ENCODE data around the gene SELENON.

DNA sequence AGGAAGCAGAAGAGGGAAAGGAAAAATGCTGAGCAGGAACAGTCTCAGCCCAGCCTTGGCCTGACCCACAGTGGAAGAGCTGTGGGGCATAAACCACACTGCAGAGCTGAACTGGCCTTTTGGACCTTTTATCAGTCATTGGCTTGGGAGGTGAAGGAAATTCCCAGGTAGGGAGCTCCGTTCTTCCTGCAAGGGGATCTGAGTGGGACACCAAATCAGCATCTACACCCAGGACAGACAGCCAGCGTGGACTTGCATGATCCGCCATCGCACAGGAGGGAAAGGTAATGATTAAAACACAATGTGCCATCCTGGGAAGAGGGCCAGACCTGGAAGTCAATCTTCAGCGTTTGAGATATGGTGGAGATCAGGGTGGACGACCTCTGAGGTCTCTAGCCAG lies 18.6 kb downstream of the SELENON start:
- TF ChIP-seq, protein P1, sequence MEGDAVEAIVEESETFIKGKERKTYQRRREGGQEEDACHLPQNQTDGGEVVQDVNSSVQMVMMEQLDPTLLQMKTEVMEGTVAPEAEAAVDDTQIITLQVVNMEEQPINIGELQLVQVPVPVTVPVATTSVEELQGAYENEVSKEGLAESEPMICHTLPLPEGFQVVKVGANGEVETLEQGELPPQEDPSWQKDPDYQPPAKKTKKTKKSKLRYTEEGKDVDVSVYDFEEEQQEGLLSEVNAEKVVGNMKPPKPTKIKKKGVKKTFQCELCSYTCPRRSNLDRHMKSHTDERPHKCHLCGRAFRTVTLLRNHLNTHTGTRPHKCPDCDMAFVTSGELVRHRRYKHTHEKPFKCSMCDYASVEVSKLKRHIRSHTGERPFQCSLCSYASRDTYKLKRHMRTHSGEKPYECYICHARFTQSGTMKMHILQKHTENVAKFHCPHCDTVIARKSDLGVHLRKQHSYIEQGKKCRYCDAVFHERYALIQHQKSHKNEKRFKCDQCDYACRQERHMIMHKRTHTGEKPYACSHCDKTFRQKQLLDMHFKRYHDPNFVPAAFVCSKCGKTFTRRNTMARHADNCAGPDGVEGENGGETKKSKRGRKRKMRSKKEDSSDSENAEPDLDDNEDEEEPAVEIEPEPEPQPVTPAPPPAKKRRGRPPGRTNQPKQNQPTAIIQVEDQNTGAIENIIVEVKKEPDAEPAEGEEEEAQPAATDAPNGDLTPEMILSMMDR (IDR thresholded peaks at IDR 0.05), result no peak
- no peak for TF ChIP-seq POLR2A (IDR thresholded peaks at IDR 0.05)

All from adrenal gland (tissue), 5 donors.